CD14-positive monocyte (primary cell): ENCODE data around the gene TXNDC11. TPM values are rescaled to one million over a fixed set of nuclear protein-coding genes. Genes with fewer than 3 reads are reported as not detected.

ENCODE experiments used
- DNase-seq, 3 donors: peaks; one replicate each; pipeline ENCODE4 v3.0.0-alpha.2; 2011 to 2022
- H2AFZ ChIP-seq: 2 replicates; pipeline ENCODE4 v1.6.0; 2012; ENCODE audit warnings: mild to moderate bottlenecking, low read depth, low read length, inconsistent platforms; ENCODE audit not compliant: insufficient read depth, poor library complexity, severe bottlenecking
- H3K27ac ChIP-seq, 2 donors: 1 replicate in 1 of 2; 2 replicates in 1 of 2; pipeline ENCODE4 v1.5.1; 2012 to 2013; ENCODE audit warnings: low read length in 2 of 2, control low read depth in 1 of 2, inconsistent platforms in 1 of 2, low read depth in 1 of 2, mild to moderate bottlenecking in 1 of 2
- H3K27me3 ChIP-seq, 2 donors: one replicate each; pipeline versions ENCODE4 v1.6.0 to v1.6.1; 2011 to 2013; ENCODE audit warnings: low read length in 2 of 2; ENCODE audit not compliant: control insufficient read depth in 2 of 2, insufficient read depth in 2 of 2
- H3K36me3 ChIP-seq, 2 donors: replicated peaks in 1 of 2; 1 replicate in 1 of 2; 2 replicates in 1 of 2; pipeline versions ENCODE4 v1.5.1 to v1.6.1; 2012 to 2013; ENCODE audit warnings: low read length in 2 of 2, control low read depth in 1 of 2, inconsistent platforms in 1 of 2, mild to moderate bottlenecking in 1 of 2; ENCODE audit not compliant: insufficient read depth in 2 of 2, control insufficient read depth in 1 of 2
- H3K4me1 ChIP-seq, 2 donors: 1 replicate in 1 of 2; 2 replicates in 1 of 2; pipeline versions ENCODE4 v1.5.1 to v1.6.1; 2012 to 2013; ENCODE audit warnings: low read length in 2 of 2, control low read depth in 1 of 2, inconsistent platforms in 1 of 2, mild to moderate bottlenecking in 1 of 2, moderate library complexity in 1 of 2; ENCODE audit not compliant: insufficient read depth in 2 of 2, control insufficient read depth in 1 of 2
- H3K4me2 ChIP-seq: replicated peaks from 2 replicates; pipeline ENCODE3; 2012; ENCODE audit warnings: low read length, moderate library complexity, mild to moderate bottlenecking; ENCODE audit not compliant: poor library complexity, severe bottlenecking; ENCODE audit errors: extremely low read depth
- H3K4me3 ChIP-seq, 3 experiments: fragments of 200-600 bp in 1 of 3; sonication (generic) in 1 of 3; replicated peaks in 1 of 3; 1 replicate in 2 of 3; 2 replicates in 1 of 3; pipeline ENCODE4 v1.5.1; 2011 to 2013; ENCODE audit warnings: low read length in 3 of 3, mild to moderate bottlenecking in 3 of 3, control low read depth in 2 of 3, low read depth in 2 of 3, inconsistent platforms in 1 of 3, moderate library complexity in 1 of 3
- H3K79me2 ChIP-seq: 2 replicates; pipeline ENCODE4 v1.6.0; 2012; ENCODE audit warnings: mild to moderate bottlenecking, control low read depth, inconsistent platforms, low read length, moderate library complexity; ENCODE audit not compliant: insufficient read depth
- H3K9ac ChIP-seq: 2 replicates; pipeline ENCODE4 v1.6.0; 2017; ENCODE audit warnings: low read length, mild to moderate bottlenecking; ENCODE audit not compliant: insufficient read depth, poor library complexity, severe bottlenecking
- H3K9me3 ChIP-seq, 2 donors: replicated peaks in 1 of 2; 1 replicate in 1 of 2; 2 replicates in 1 of 2; pipeline versions ENCODE4 v1.5.1 to v1.6.1; 2012 to 2013; ENCODE audit warnings: low read length in 2 of 2, control low read depth in 1 of 2; ENCODE audit not compliant: control insufficient read depth in 1 of 2, insufficient read depth in 1 of 2
- H4K20me1 ChIP-seq: 2 replicates; pipeline ENCODE4 v1.6.0; 2012; ENCODE audit warnings: mild to moderate bottlenecking, low read length, control low read depth, moderate library complexity; ENCODE audit not compliant: insufficient read depth
- H3K27ac Mint-ChIP-seq, 7 donors: one replicate each; pipeline ENCODE4 v1.8.0; 2020; ENCODE audit warnings: mild to moderate bottlenecking in 7 of 7, mixed read lengths in 7 of 7, moderate library complexity in 6 of 7, inconsistent platforms in 2 of 7
- H3K27me3 Mint-ChIP-seq, 3 donors: one replicate each; pipeline ENCODE4 v1.8.0; 2021 to 2022; ENCODE audit warnings: low read depth in 3 of 3, mild to moderate bottlenecking in 3 of 3, mixed read lengths in 3 of 3, moderate library complexity in 3 of 3, inconsistent platforms in 1 of 3
- H3K36me3 Mint-ChIP-seq, 2 donors: one replicate each; pipeline ENCODE4 v1.8.0; 2020; ENCODE audit warnings: mixed read lengths in 2 of 2, inconsistent platforms in 1 of 2, mild to moderate bottlenecking in 1 of 2
- H3K4me1 Mint-ChIP-seq: one replicate; pipeline ENCODE4 v1.8.0; 2020; ENCODE audit warnings: mild to moderate bottlenecking, mixed read lengths
- H3K4me3 Mint-ChIP-seq, 2 donors: one replicate each; pipeline ENCODE4 v1.8.0; 2020; ENCODE audit warnings: mild to moderate bottlenecking in 2 of 2, mixed read lengths in 2 of 2, moderate library complexity in 1 of 2
- H3K9me3 Mint-ChIP-seq, 7 donors: one replicate each; pipeline ENCODE4 v1.8.0; 2020 to 2022; ENCODE audit warnings: mixed read lengths in 7 of 7, mild to moderate bottlenecking in 6 of 7, moderate library complexity in 6 of 7, inconsistent platforms in 2 of 7
- WGBS: methylation state at CpG from one replicate; pipeline ENCODE4 v1.1.5; 2013; ENCODE audit warnings: missing lambda C conversion rate; ENCODE audit not compliant: insufficient coverage; 5-methylcytosine and 5-hydroxymethylcytosine counted together
- intact Hi-C, 2 donors: fragments of 100-400 bp; cut with micrococcal nuclease; formaldehyde crosslinking; loops; one replicate each; pipeline versions ENCODE4 v1.15.0 to v1.15.1; 2023
- polyA plus RNA-seq, 3 donors: library from polyadenylated mRNA; depleted of rRNA in 1 of 3; unstranded in 2 of 3; stranded (reverse) in 1 of 3; fragments of 300-500 nt in 2 of 3; fragments of >200 nt in 1 of 3; fragmentation: Illumina TruSeq in 2 of 3; gene quantifications; 1 replicate in 2 of 3; 2 replicates in 1 of 3; pipeline ENCODE4 v1.2.3, GENCODE V29; 2012 to 2021
- TF ChIP-seq, protein P1 (sequence below): fragments of 200-600 bp; IDR thresholded peaks from one replicate; pipeline ENCODE4 v1.8.0; 2022; ENCODE audit warnings: antibody characterized with exemption, mild to moderate bottlenecking

TXNDC11 gene
- polyA plus RNA-seq, 3 donors = 32.9 to 60.0 (median 40.6) TPM

DNA sequence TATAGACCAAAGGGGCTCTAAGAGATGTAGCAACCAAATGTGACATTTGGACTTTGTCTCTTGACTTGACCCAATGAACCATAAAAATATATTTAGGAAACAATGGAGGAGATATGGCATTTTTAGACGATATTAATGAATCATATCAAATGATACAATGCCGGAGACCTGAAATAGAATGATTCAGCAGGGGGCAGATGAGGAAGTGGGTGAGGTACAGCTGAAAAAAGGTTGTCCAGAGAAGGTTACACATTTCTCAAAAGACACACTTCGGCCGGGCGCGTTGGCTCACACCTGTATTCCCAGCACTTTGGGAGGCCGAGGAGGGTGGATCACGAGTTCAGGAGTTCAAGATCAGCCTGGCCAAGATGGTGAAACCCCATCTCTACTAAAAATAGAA lies 90.9 kb downstream of the TXNDC11 start:
- Mint-ChIP-seq H3K4me1 (peaks cover 11% of the 10 kb centered on the region), H3K27me3 (peaks cover 5 to 17% (median 10%) of the 10 kb centered on the region in 3 donors), H3K4me3 (no peak overlapping the region), H3K9me3 (peaks cover 0 to 2% (median 0%) of the 10 kb centered on the region in 7 donors), H3K36me3 (no peaks in the 10 kb centered on the region), H3K27ac (peak overlapping the region in 2 of 7 donors; percentile 7 to 14)
- no peak overlapping the region for H2AFZ ChIP-seq
- H3K4me2 ChIP-seq = no peak overlapping the region
- H3K27me3 ChIP-seq = no peaks in the 10 kb centered on the region
- no peaks in the 10 kb centered on the region for H3K9me3 ChIP-seq
- H3K27ac ChIP-seq = no peak overlapping the region
- peak in 1 of 3 donors; percentile 32 for DNase-seq
- H4K20me1 ChIP-seq = no peaks in the 10 kb centered on the region
- intact Hi-C loops = no loop called here
- no peaks in the 10 kb centered on the region for H3K36me3 ChIP-seq
- no peak overlapping the region for H3K4me3 ChIP-seq
- H3K9ac ChIP-seq = no peak overlapping the region
- no peaks in the 10 kb centered on the region for H3K79me2 ChIP-seq
- TF ChIP-seq, protein P1, sequence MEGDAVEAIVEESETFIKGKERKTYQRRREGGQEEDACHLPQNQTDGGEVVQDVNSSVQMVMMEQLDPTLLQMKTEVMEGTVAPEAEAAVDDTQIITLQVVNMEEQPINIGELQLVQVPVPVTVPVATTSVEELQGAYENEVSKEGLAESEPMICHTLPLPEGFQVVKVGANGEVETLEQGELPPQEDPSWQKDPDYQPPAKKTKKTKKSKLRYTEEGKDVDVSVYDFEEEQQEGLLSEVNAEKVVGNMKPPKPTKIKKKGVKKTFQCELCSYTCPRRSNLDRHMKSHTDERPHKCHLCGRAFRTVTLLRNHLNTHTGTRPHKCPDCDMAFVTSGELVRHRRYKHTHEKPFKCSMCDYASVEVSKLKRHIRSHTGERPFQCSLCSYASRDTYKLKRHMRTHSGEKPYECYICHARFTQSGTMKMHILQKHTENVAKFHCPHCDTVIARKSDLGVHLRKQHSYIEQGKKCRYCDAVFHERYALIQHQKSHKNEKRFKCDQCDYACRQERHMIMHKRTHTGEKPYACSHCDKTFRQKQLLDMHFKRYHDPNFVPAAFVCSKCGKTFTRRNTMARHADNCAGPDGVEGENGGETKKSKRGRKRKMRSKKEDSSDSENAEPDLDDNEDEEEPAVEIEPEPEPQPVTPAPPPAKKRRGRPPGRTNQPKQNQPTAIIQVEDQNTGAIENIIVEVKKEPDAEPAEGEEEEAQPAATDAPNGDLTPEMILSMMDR = no peak
- 67% methylated on average over 3 of the region's 8 CpGs for whole genome bisulfite sequencing
- no peaks in the 10 kb centered on the region for H3K4me1 ChIP-seq

DNA sequence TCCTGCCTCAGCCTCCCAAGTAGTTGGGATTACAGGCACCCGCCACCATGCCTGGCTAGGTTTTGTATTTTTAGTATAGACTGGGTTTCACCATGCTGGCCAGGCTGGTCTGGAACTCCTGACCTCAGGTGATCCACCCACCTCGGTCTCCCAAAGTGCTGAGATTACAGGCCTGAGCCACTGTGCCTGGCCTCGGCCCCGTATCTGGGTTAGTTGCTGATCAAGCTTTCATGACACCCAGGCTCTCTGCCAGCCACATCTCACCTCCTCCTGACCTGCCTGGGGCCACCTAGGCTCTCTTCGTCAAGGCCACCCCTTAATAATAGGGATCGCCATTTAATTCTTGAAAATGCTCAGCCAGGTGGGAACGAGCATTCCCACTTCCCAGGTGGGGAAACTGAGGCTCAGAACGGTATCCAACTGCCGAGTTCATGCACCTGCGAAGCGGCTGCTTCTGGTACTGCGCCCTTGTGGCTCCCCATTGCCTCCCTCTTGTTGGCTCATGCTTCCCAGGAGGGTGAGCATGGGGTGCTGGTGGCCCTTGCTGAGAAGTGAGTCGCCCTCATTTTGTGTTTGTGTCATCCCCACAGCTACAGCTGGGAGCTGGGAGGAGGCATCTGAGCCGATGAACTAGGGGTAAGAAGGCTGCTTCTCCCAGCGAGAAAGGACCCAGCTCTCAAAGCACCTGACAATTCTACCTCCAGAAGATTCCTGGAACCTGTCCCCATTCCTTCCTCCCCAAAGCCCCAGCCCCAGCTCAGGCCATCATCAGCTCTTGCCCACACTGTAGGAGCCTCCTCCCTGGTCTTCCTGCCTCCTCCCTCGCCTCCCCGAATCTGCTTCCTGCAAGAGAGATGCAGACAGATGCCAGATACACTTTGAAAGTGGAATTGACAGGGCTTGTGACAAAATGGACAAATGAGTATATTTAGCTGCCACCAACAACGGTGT lies 91.7 kb downstream of the TXNDC11 start:
- no peaks in the 10 kb centered on the region for H3K9me3 ChIP-seq
- H3K36me3 Mint-ChIP-seq = no peaks in the 10 kb centered on the region
- H2AFZ ChIP-seq = no peak overlapping the region
- TF ChIP-seq, protein P1 = no peak
- H3K4me1 ChIP-seq = no peaks in the 10 kb centered on the region
- no peaks in the 10 kb centered on the region for H3K27me3 ChIP-seq
- H3K4me3 Mint-ChIP-seq = peak overlapping the region in 1 of 2 donors; percentile 12
- H3K4me2 ChIP-seq = no peak overlapping the region
- H4K20me1 ChIP-seq = no peaks in the 10 kb centered on the region
- H3K27ac ChIP-seq = no peak overlapping the region
- H3K4me3 ChIP-seq = no peak overlapping the region
- peak in 1 of 3 donors; percentile 17 for DNase-seq
- H3K27ac Mint-ChIP-seq = peak overlapping the region in 1 of 7 donors; percentile 3
- peaks cover 11% of the 10 kb centered on the region for H3K4me1 Mint-ChIP-seq
- no peaks in the 10 kb centered on the region for H3K36me3 ChIP-seq
- peaks cover 4 to 17% (median 10%) of the 10 kb centered on the region in 3 donors for H3K27me3 Mint-ChIP-seq
- peaks cover 0 to 2% (median 0%) of the 10 kb centered on the region in 7 donors for H3K9me3 Mint-ChIP-seq
- H3K79me2 ChIP-seq = no peaks in the 10 kb centered on the region
- intact Hi-C loops = no loop called here
- no peak overlapping the region for H3K9ac ChIP-seq
- WGBS = 79% methylated on average over 7 of the region's 18 CpGs
